Left lobe of liver (tissue), 2 donors: ENCODE data around the gene ZNF609. TPM values are rescaled to one million over a fixed set of nuclear protein-coding genes. Genes with fewer than 3 reads are reported as not detected.

Experiments used
- ATAC-seq: fragments of 200-7000 bp; cut with Tn5 transposase; one replicate; pipeline ENCODE4 v1.9.1; 2020; ENCODE audit warnings: mild to moderate bottlenecking, moderate library complexity
- DNase-seq: peaks from one replicate; pipeline ENCODE4 v3.0.0-alpha.2; 2020; ENCODE audit warnings: low spot score
- total RNA-seq: library from RNA; stranded (reverse); gene quantifications from one replicate; pipeline ENCODE4 v1.2.1, GENCODE V29; 2021
- donor health status: DM: no; HTN: no; CAD: no; lungs with moderate emphysema.
- donor health status: DM: no; HTN: yes; CAD: no.

The ZNF609 gene
- total RNA-seq, 1 donor from 2014 or later = 16.3 TPM

DNA sequence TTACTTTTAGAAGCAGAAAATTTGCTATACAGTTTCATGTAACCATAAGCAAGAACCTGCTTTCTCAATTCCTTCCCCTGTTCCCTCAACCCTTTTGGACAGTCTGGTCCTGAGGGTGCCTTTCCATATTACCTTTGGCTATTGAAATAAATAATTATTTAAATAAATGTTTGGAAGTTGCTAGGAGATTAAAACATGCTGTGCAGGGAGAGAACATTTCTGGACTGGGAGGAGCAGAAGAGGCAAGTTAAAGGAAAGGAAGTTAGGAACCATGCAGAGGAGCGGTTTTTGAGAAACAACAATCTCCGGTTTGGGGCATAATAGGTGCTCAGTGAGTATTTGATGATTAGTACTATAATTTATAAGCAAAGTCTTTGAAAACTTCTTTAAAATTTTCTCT, 41.8 kb downstream of the ZNF609 start:
- no peak for DNase-seq
- ATAC-seq = no peak

DNA sequence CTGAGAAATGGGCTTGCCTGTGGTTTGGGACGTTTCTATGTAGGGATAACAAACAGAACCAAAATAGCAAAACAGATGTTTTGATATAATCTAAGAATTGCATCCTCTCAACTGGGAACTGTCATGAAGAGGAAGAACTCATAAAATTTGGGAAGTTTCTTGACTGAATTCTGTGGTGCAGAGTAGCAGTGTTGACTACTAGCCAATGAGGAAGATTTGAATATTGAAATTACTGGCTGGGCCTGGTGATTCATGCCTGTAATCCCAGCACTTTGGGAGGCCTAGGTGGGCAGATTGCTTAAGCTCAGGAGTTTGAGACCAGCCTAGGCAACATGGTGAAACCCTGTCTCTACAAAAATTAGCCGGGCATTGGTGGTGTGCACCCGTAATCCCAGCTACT, 42.2 kb downstream of the ZNF609 start:
- ATAC-seq = no peak
- DNase-seq = no peak

DNA sequence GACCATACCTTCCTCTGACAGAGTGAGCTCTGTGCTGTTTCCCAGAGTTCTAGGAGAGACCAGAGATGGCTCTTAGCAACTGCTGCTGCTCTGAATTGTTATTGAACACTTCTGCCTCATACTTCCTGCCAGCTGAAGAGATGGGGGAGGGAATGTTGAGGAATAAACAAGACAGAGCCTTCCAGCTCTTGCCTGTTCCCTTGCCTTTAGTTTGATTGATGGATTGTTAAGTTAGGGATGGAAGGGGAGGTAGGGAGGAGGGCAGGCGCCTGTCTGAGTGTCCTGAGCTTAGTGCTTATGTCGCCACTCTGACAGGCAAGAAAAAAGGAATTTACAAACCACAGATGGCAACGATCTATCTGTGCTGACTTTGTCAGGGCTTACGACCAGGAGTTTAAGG, 42.8 kb downstream of the ZNF609 start:
- DNase-seq (no peak), ATAC-seq (no peak)

DNA sequence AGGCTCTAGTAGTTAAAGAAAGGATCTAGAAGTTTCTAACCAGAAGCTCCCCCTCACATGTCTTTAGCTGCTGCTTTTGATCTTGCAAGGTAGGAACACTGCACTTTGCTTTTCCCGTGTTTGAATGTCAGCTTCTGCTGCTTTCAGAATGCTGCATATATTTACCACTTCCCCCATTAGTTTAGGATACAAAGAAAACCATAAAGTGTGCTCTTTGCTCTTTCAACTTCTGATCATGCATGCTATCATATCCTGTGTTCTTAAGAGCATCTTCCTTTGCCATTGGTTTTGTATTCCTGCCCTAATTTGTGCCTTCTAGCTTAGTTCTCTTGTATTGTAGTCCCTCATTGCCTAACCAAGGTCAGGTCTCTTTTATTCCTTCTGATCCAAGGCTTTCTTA, 43.3 kb downstream of the ZNF609 start:
- ATAC-seq (no peak), DNase-seq (no peak)

DNA sequence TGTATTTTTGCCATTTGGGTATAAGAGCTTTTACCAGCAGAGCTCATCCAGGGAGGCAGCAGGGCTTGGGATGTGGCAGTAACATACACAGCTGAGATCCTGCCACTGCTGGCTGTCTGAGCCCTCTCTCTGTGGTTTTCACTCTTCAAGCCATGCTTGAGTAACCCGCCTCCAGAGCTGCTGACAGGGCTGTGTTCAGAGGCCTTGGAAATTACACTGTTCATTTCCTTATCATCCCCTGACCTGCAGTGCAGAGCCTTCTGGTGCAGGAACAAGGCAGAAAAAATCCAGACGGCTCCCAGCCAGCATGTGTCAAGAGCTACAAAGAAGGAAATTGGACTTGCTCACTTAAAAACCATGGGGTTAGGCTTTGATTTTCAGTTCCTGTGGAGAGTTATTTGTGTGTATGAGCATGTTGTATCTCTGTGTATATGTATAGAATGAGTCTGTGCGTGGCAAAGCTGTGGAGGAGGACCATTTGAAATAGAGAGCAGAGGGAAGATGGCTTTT, 47.0 kb downstream of the ZNF609 start:
- ATAC-seq (peak; percentile 89), DNase-seq (no peak)

DNA sequence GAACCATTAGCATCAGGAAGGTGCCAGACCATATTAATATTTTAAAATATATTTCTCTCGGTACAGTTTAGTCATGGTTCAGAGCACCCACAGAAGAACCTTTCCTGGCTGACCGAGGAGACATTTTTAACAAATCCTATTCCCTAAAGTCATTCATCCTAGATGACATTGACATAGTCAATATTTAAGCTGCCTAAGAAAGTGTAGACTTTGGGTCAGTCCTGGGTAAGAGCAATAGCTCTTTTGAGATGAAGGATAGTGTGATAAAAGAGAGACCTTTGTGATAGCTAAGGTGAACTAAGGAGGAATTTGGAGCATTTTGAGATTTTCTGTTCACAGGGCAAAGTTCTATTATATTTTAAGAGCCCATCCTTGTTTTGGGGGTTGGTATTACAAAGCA, 47.5 kb downstream of the ZNF609 start:
- no peak for ATAC-seq
- no peak for DNase-seq

DNA sequence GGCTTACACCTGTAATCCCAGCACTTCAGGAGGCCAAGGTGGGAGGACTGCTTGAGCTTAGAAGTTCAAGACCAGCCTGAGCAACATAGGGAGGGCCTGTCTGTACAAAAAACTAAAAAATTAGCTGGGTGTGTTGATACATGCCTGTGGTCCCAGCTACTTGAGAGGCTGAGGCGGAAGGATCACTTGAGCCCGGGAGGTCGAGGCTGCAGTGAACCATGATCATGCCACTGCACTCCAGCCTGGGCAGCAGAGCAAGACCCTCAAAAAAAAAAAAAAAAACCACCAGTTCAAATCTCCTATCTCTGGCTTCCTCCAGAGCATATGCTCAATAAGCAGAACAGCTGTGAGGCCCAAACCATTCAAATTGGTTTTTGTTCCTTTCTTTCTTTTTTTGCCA, 53.4 kb downstream of the ZNF609 start:
- ATAC-seq (no peak), DNase-seq (no peak)

DNA sequence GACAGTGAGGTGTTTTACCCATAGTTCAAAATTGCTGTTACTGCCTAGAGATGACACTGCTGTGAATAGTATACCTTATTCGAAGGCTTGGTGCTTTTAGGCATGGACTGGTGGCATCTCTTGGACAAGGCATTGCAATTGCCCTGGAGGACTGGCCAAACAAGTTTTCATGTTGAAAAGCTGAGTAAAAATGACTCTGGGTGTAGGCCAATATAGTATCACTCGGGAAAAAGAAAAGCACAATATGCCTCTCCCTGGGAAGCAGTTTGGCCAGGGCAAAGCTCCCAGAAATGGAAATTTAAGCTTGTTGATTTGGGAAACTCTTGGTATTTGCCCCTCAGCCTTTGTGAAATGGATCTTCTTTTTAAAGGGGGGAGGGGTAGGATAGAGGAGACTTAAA, 54.8 kb downstream of the ZNF609 start:
- peak; percentile 65 for ATAC-seq
- no peak for DNase-seq

DNA sequence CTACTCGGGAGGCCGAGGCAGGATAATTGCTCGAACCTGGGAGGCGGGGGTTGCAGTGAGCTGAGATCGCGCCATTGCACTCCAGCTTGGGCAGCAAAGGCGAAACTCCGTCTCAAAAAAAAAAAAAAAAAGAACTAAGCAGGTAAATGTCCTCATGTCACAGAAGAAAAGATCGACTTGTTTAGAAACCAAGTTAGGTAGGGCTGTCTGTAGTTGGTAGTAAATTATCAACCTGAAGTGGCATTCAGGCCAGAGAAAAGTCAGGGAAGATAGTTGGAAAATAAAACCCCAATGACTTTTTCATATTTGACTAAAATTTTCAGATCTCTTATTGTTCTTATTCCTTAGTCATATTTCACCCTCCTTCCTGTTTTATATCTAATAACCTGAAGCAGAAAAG, 55.4 kb downstream of the ZNF609 start:
- ATAC-seq = peak; percentile 88

DNA sequence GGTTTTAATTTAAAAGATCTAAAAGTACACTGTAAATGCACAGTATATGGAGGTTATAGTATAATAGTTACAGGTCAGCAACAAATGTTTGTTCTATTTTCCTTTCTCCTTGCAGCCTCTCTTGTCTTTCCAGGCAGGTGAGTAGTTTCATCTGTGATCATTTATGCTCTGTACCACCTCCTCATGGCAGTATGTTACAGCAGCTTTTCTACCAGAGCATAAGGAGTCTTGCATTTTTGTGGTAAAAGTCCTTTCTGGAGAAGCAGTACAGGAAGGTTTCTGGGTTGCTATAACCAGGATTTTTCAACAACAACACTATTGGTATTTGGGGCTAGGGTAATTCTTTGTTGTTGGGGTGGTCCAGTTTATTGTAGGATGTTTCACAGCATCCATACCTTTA, 59.5 kb downstream of the ZNF609 start:
- ATAC-seq = no peak
- DNase-seq = no peak

More for the DNA sequence above, 55.4 kb downstream of the ZNF609 start:
- no peak for DNase-seq

DNA sequence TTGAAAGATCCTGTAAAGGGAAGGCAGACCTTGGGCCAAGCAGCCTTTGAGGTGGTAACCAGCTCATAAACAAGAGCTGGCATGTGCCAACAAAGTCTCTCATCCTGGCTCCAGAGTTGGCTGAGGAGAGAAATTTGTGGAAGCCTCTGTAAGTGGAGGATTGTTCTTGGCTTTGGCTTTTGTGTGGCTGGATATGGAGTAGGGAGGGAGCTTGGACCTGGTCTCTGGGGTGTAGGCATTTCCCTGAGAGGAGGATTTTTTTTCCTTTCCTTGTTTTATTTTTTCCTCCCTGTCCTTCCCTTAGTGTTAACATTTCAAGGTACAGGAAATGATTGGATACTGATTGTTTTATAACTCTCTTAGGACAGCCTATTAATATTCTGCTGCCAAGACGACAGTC, 60.8 kb downstream of the ZNF609 start:
- ATAC-seq = peak; percentile 37
- no peak for DNase-seq

DNA sequence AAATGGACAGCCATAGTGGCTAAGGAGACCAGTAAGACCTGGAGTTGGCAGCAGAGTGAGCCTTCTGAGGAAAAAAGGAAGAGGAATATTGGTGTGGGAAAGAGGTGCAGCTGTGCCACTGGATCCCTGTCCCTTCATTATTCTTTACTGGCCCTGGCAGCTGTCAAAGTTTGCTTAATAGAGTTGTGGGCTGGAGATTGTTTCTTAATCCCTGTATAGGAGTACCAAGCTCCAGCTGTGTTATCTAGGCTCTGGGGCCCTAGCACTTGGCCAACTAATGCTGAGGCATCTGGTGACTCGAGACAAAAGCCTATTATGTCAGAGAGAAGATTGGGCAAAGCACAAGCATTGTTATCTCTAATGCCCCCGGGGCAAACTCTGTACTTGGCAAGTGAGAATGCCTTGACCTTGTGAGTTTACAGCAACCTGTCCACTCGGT, 61.4 kb downstream of the ZNF609 start:
- no peak for DNase-seq
- ATAC-seq = peak; percentile 38

DNA sequence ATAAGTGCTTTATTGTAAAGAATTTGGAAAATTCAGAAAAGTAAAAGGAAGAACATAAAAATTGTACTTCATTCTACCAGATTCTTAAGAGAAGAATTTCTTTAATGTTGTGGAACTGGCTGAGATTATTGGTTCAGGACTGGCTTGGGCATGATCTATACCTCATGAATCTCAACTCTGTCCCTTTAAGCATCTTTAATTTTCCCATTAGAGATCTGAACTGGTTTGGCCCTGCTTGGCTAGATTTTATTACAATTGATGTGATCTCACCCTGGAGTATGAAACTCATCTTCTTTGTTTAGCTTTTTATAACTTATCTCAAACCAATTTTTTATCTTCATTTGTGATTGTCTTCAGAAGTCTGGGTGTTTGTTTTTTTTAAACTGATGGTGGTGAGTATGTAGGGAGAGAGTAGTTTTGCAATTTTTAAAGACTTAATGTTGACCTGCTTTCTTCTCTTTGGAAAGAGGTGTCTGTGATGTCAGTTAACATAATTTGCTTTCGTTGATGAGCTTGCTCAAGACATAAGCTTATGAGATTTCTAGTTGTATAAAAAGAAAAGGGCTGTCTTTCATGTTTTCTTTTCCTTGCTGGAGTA, 61.9 kb downstream of the ZNF609 start:
- ATAC-seq = no peak

DNA sequence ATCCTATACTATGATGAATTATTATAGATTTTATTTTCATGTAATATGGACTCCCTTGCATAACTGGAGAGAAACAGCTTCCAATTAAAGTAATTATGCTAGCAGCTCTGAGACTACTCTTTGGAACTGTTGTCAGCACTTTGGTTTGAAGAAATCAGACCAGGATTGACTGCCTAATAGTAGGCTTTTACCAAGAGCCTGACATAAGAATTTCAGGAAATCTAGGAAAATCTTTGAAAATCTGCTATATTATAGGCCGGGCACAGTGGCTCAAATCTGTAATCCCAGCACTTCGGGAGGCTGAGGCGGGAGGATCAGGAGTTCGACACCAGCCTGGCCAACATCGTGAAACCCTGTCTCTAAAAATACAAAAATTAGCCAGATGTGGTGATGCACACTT, 62.9 kb downstream of the ZNF609 start:
- DNase-seq = no peak
- ATAC-seq = no peak

More for the DNA sequence above, 61.9 kb downstream of the ZNF609 start:
- DNase-seq = no peak

DNA sequence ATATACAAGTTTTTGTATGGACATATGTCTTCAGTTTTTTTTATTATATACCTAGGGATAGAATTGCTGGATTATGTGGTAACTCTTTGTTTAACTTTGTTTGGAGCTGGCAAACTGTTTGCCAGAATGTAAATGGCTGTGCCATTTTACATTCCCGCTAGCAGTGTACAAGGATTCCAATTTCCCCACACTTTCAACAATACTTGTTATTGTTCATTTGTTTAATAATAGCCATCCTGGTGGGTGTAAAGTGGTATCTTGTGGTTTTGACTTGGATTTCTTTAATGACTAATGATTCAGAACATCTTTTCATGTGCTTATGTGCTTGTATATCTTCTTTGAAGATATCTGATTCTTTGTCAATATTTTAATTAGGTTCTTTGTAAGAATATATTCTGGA, 64.4 kb downstream of the ZNF609 start:
- ATAC-seq (no peak), DNase-seq (no peak)

DNA sequence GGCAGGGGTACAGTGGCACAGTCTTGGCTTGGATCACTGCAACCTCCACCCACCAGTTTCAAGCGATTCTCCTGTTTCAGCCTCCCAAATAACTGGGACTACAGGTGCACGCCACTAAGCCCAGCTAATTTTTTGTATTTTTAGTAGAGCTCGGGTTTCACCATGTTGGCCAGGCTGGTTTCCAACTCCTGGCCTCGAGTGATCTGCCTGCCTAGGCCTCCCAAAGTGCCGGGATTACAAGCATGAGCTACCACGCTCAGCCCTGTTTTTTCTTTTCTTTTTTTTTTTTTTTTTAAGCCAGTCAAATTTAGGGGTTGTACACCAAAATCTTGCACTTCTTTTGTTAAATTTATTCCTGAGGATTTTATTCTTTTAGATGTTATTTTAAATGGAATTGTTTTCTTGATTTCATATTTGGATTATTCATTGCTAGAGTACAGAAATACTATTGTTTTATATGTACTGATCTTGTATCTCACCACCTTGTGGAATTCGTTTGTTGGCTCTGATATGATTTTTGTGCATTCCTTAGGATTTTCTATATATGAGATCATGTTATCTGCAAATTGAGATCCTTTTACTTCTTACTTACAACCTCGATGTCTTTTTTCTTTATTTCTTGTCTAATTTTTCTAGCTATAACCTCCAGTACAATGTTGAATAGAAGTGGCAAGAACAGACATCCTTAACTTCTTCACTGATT, 65.6 kb downstream of the ZNF609 start:
- ATAC-seq (no peak), DNase-seq (no peak)

DNA sequence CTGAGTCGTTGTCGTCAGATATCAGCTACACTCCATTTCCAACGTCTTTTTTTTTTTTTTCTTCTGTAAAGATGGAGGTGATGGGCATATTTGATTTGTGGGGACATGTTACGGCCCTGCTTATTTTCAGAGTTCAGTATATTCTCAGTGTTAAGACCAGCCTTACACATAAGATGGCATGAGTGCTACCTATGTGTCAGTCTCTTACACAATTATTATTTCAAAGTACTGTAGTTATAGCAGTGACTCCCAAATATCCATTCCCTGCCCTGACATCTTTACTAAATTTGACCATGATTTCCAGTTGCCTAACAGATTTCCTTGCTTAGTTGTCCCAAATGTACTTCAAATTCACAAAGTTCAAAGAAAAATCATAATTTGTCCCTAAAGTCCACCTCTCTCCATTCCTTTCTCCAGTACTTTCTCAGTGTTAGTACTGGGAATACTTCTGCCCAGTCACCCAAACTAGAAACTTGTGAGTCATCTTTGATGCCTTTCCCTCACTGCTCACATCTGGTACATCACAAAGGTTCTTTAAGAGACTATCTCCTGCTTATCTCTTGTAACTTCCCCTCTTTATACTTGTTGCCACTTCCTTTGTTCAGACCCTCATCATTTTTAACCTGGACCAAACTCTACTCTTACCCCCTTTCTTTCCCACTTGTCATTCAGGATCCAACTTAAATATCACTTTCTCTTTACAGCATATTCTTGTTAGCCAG, 67.0 kb downstream of the ZNF609 start:
- no peak for ATAC-seq

DNA sequence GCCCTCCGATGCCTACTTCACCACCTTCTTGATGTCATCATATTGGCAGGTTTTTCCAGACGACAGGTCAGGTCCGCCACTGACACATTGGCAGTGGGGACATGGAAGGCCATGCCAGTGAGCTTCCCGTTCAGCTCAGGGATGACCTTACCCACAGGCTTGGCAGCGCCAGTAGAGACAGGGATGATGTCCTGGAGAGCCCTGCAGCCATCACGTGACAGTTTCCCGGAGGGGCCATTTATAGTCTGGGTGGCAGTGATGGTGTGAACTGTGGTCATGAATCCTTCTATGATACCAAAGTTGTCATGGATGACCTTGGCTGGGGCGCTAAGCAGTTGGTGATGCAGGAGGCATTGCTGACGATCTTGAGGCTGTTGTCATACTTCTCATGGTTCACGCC, 68.5 kb downstream of the ZNF609 start:
- no peak for DNase-seq
- ATAC-seq = no peak

More for the DNA sequence above, 67.0 kb downstream of the ZNF609 start:
- no peak for DNase-seq

DNA sequence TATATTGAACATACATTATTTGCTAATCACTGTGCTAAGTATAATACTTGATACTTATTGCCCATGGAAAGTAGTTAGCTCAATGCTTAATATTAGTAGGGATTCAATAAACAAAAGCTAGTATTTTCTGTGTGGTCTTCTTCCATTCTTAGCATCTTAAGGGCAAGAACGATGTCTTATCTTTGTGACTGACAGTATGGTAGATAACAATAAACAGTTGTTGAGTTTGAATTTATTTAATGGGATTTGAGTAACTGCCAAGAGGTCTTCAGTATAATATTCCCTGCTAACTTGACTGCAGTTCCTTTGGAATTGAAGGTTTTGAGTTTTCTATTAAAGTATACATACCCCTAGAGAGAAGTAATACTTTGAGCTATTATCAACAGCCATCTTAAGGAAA, 70.1 kb downstream of the ZNF609 start:
- no peak for ATAC-seq
- no peak for DNase-seq

DNA sequence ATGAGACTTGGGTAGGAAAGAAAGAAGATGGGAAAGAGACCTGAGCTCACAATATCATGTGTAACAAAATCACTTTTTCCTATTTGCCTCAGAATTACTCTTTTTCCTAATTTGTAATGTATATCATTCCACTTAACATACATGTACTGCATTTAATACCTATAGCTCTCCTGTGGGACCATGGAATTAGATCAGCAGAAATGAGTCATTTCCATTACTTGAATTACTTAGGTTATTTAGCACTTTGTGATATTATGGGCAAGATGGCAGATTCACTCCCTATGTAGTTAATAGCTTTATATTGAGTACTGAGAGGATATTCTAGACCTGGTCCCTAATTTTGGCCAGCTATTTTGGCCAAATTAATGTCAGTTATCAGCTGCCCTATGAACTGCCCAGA, 70.5 kb downstream of the ZNF609 start:
- ATAC-seq = no peak
- no peak for DNase-seq

DNA sequence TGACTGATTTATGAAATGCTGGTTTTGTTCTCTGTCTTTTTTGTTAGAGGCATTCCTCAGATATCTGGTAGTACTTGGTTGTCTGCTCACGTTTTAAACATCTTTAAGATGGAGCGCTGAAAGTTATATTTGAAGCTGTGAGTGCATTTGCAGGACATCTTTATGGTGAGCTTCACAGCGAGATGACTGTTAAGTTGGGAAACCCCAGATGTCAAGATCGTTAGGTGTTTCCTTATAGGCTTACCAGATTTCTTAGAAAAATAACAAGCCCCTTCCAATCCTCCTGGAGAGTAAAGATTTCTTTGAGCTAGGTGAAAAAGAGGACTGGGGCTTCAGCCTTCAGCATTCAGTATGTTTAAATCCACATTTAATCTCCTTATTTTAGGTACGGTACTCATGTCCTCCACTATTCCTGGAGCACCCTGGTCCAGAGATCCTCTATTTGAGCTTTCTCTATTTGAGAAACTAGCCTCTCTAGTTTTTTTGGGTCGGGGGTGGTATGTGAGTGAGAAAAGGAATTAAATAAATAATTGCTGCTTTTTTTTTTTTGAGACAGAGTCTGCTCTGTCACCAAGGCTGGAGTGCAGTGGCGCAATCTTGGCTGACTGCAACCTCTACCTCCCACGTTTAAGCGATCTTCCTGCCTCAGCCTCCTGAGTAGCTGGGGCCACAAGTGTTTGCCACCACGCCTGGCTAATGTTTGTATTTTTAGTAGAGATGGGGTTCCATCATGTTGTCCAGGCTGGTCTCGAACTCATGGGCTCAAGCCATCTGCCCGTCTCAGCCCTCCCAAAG, 72.3 kb downstream of the ZNF609 start:
- no peak for DNase-seq
- no peak for ATAC-seq
